IPS-18c (cell line): ENCODE results near the gene FARP2.
"Not testable (repeated sequence)": the region's sequence is repeated elsewhere in the genome, so short reads cannot be mapped to it uniquely, and the experiment has no call there.

Source experiments
- H3K4me3 ChIP-seq: 2 replicates; pipeline ENCODE4 v1.7.0; 2013; ENCODE audit warnings: low read depth, mild to moderate bottlenecking, low read length, moderate library complexity; ENCODE audit not compliant: insufficient read depth
- H3K9me3 ChIP-seq: one replicate; pipeline ENCODE4 v1.6.1; 2013; ENCODE audit warnings: mild to moderate bottlenecking, low read length, moderate library complexity; ENCODE audit not compliant: control insufficient read depth, insufficient read depth

The FARP2 gene

DNA sequence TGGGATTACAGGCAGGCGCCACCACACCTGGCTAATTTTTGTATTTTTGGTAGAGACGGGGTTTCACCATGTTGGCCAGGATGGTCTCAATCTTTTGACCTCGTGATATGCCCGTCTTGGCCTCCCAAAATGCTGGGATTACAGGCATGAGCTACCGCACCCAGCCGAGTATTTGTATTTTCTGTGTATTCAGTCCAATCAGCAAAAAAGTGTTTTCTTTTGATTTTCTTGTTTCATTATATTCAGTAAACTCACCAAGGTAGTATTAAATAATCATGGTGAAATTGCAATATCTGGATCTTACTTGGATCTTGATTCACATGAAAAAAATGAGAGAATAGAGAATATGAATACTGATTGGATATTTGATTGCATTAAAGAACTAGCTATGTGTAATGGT is 37.3 kb upstream of the FARP2 start:
- not testable (repeated sequence) for H3K4me3 ChIP-seq

GRCh38 chr2:241320394-241320793 is 35.7 kb upstream of the FARP2 start:
- Histone ChIP-seq H3K9me3 (no peaks in the 10 kb centered on the region), H3K4me3 (no peak overlapping the region)

More for the DNA sequence above, 37.3 kb upstream of the FARP2 start:
- H3K9me3 ChIP-seq, result not testable (repeated sequence)

DNA sequence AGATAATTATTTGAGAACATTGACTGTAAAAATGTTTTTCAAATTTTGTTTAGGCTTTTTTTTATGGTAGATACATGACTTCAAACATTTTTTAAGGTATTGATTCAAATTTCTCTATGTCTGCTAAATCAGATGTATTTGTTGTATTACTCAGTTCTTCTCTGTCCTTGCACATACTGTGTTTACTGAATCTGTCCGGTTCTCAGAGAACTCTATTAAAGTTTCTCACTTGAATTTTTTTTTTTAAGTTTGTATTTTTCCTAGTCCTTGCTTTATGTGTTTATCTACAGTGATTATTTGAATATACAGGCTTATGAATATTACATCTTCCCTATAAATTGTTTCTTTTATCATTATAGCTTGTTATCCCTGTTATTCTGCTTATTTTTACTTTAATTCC is 35.1 kb upstream of the FARP2 start:
- H3K9me3 ChIP-seq, result no peaks in the 10 kb centered on the region

GRCh38 chr2:241321886-241322285 is 34.2 kb upstream of the FARP2 start:
- Histone ChIP-seq H3K9me3 (no peaks in the 10 kb centered on the region), H3K4me3 (no peak overlapping the region)

More for the DNA sequence above, 35.1 kb upstream of the FARP2 start:
- H3K4me3 ChIP-seq, result no peak overlapping the region

- Histone ChIP-seq H3K4me3 (no peak overlapping the region), H3K9me3 (no peaks in the 10 kb centered on the region)
Measured at GRCh38 chr2:241323778-241324177, 32.3 kb upstream of the FARP2 start.

- Histone ChIP-seq H3K9me3 (no peaks in the 10 kb centered on the region), H3K4me3 (no peak overlapping the region)
Measured at GRCh38 chr2:241324775-241325174, 31.3 kb upstream of the FARP2 start.

- Histone ChIP-seq H3K4me3 (no peak overlapping the region), H3K9me3 (no peaks in the 10 kb centered on the region)
Measured at GRCh38 chr2:241325257-241325656, 30.8 kb upstream of the FARP2 start.

GRCh38 chr2:241329669-241330615 is 26.1 kb upstream of the FARP2 start:
- Histone ChIP-seq H3K9me3 (no peaks in the 10 kb centered on the region), H3K4me3 (no peak overlapping the region)

DNA sequence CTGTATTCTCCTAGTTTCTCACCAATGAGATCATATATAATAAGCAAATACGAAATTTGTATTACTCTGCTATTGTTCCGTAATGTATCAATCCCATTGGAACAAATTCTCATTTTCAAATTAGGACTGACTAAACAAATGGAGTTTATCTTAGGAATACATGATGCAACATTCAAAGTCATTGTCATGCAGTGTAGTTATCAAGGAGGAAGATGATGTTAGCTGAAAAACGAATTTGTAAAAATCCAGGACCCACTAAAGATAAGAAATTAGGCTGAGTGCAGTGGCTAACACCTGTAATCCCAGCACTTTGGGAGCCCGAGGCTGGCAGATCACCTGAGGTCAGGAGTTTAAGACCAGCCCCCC is 25.5 kb upstream of the FARP2 start:
- no peaks in the 10 kb centered on the region for H3K9me3 ChIP-seq

GRCh38 chr2:241334813-241335212 is 21.3 kb upstream of the FARP2 start:
- Histone ChIP-seq H3K9me3 (no peaks in the 10 kb centered on the region), H3K4me3 (no peak overlapping the region)

More for the DNA sequence above, 25.5 kb upstream of the FARP2 start:
- no peak overlapping the region for H3K4me3 ChIP-seq

DNA sequence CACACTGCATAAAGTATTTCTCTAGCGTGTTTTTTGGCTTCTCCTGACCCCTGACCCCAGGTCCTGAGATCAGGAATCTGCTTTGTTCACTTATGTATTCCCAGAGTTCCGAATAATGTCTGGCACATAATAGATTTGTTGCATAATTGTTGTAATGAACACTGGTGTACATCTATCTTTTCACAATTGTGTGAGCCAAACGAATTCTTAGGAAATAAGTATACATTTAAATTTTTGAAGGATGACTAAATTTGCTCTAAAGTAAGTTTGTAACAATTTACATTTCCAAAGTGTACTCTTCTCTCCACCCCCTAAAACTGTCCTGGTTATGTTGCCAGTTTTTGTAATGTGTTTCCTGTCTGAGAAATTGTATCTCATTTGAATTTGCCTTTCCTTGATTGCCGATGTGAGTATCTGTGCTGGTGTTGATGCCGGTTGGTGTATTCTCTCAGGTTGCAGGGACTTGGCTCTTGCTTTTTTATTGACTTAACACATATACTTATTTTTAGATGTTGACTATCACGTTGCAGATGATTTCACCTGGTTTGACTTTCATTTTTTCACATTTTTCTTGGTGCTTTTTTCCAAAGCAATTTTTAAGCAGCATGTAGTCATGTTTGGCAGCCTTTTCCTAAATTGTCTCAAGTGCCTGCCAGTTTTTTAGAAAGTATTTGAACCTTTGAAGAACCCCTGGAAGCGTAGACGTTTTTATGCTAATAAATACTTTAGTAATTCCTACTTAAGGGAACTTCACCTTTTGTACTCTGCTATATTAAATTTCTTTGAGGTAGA is 16.1 kb upstream of the FARP2 start:
- H3K9me3 ChIP-seq, result no peaks in the 10 kb centered on the region

DNA sequence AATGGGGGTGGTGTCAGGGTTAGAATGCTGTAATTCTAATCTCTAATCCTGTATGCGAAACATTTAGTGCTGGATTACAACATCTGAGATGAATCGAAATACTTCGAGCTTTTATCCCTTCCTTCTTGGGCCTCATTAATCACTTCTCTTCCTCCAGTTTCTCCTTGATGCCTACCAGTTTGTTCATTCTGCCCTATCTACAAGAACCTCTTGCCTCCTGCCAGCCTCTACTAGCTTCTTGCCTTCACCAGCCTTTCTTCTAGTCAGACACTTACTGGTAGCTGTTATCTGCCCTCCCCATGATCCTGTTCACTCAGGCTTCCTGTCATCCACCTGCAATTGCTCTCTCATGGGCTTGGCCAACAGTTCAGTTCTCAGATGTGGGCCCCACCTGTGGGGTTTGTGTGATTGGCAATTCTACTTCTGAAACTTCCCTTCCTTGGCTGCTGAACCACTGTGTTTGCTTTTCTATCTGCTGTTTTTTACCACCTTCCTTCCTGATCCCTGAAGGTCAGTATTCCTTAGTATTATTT is 15.4 kb upstream of the FARP2 start:
- H3K9me3 ChIP-seq, result no peaks in the 10 kb centered on the region
- H3K4me3 ChIP-seq, result no peak overlapping the region

More for the DNA sequence above, 16.1 kb upstream of the FARP2 start:
- H3K4me3 ChIP-seq, result no peak overlapping the region

GRCh38 chr2:241344925-241345651 is 11.0 kb upstream of the FARP2 start:
- H3K9me3 ChIP-seq, result no peaks in the 10 kb centered on the region
- no peak overlapping the region for H3K4me3 ChIP-seq

- no peaks in the 10 kb centered on the region for H3K9me3 ChIP-seq
- no peak overlapping the region for H3K4me3 ChIP-seq
Measured at GRCh38 chr2:241349941-241350340, 6.1 kb upstream of the FARP2 start.

- Histone ChIP-seq H3K4me3 (no peak overlapping the region), H3K9me3 (no peaks in the 10 kb centered on the region)
Measured at GRCh38 chr2:241350530-241350877, 5.6 kb upstream of the FARP2 start.

- no peaks in the 10 kb centered on the region for H3K9me3 ChIP-seq
- H3K4me3 ChIP-seq, result no peak overlapping the region
Measured at GRCh38 chr2:241350878-241351639, 5.0 kb upstream of the FARP2 start.

GRCh38 chr2:241351640-241352031 is 4.4 kb upstream of the FARP2 start:
- no peaks in the 10 kb centered on the region for H3K9me3 ChIP-seq
- H3K4me3 ChIP-seq, result no peak overlapping the region
